ENCODE results near the gene LITAF.

LITAF gene

DNA sequence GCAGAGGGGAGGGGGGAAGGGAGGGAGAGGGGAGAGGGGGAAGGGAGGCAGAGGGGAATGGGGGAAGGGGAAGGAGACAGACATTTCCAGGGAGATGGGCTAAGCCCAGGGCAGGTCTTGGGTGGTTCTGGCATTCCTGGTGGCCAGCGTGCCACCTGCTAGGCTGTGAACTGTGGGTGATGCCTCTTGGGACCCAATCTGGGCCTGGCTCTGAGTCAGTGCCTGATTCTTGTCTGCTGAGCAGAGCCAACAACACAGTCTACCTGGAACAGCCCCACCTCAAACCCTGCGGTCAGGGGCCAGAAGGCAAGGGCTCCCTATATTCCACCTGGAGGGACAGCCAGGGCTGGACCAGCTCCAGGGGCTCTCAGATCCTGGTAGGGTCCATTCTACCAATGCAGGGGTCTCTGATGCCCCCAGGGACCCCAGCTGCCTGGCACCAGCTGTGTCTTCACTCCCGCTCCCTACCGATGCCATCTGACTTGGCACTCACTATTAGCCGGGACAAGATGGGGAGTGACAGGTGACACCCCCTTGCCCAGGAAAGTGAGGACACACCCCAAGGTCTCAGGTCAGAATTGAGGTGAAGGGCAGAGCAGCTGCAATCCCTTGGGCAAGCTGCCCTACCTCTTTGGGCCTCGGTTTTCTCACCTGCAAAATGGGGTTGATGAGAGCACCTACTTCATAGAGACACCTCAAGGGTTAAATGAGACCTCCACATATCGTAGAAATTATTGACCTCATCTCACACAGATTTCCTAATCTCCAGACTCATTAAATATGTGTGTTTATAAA lies 87.2 kb downstream of the LITAF start:
- TF ChIP-seq, protein P1, sequence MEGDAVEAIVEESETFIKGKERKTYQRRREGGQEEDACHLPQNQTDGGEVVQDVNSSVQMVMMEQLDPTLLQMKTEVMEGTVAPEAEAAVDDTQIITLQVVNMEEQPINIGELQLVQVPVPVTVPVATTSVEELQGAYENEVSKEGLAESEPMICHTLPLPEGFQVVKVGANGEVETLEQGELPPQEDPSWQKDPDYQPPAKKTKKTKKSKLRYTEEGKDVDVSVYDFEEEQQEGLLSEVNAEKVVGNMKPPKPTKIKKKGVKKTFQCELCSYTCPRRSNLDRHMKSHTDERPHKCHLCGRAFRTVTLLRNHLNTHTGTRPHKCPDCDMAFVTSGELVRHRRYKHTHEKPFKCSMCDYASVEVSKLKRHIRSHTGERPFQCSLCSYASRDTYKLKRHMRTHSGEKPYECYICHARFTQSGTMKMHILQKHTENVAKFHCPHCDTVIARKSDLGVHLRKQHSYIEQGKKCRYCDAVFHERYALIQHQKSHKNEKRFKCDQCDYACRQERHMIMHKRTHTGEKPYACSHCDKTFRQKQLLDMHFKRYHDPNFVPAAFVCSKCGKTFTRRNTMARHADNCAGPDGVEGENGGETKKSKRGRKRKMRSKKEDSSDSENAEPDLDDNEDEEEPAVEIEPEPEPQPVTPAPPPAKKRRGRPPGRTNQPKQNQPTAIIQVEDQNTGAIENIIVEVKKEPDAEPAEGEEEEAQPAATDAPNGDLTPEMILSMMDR (IDR thresholded peaks at IDR 0.05; ENCODE audit: low read depth, low read length, missing control alignments): no peak
- no peaks in the 10 kb centered on the region for H3K27me3 ChIP-seq (replicated peaks)
- DNase-seq: no peak
- no peaks in the 10 kb centered on the region for H3K36me3 ChIP-seq (replicated peaks)
- in situ Hi-C loops (cut with HindIII; ENCODE audit: low pct_ligation_motif_present, low sequenced_read_pairs): no loop called here
- H3K27ac ChIP-seq: no peak overlapping the region
- no peak overlapping the region for H3K4me3 ChIP-seq (ENCODE audit: low read depth, low read length)

DNA sequence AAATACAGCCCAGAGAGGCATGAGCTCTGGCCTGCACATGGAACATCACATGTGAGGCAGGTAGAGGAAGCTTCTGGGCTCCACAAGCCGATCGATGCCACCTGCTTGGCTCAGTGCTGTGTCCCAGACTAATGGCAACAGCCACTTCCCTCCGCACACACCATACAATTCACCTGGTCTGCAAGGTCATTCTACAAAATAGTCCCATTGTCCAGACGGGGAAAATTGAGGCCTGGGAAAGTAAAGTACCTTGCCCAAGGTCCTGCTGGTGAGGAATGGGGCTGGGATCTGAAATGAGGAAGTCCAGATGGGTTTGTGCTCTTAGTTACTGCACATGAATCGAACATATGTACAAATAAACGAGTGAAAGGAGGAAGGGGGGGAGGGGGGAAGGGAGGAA lies 88.0 kb downstream of the LITAF start:
- DNase-seq: no peak
- Histone ChIP-seq H3K36me3 (replicated peaks) (no peaks in the 10 kb centered on the region), H3K27me3 (replicated peaks) (no peaks in the 10 kb centered on the region), H3K4me3 (ENCODE audit: low read depth, low read length) (no peak overlapping the region), H3K27ac (no peak overlapping the region)
- TF ChIP-seq, protein P1 (IDR thresholded peaks at IDR 0.05; ENCODE audit: low read depth, low read length, missing control alignments): no peak
- in situ Hi-C loops (cut with HindIII; ENCODE audit: low pct_ligation_motif_present, low sequenced_read_pairs): no loop called here

DNA sequence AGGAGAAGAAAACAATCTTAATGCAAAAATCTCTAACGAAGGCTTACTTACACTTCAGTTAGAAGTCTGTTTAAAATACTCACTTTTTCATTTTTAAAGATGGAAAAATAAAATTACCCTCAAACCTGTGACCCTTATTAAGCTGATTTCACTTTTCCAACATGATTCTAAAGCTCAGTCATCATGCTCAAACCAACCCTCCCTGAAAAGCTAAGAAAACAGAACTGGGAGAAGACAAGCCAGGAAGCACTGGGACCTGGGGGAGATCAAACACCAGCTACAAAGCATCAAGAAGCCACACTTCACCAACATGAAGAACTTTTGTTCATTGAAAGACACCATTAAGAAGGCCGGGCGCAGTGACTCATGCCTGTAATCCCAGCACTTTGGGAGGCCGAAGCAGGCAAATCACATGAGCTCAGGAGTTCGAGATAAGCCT lies 88.8 kb downstream of the LITAF start:
- Histone ChIP-seq H3K27me3 (replicated peaks) (no peaks in the 10 kb centered on the region), H3K4me3 (ENCODE audit: low read depth, low read length) (no peak overlapping the region), H3K27ac (peak overlapping the region; percentile 77), H3K36me3 (replicated peaks) (no peaks in the 10 kb centered on the region)
- peak; percentile 83 for DNase-seq
- in situ Hi-C loops (cut with HindIII; ENCODE audit: low pct_ligation_motif_present, low sequenced_read_pairs): no loop called here
- TF ChIP-seq, protein P1 (IDR thresholded peaks at IDR 0.05; ENCODE audit: low read depth, low read length, missing control alignments): no peak

Data from brain microvascular endothelial cell (primary cell).